ENCODE results near the gene PRG2.
"Not testable (repeated sequence)": the region's sequence is repeated elsewhere in the genome, so short reads cannot be mapped to it uniquely, and the experiment has no call there.

Gene PRG2

GRCh38 chr11:57342702-57343101, 47.7 kb downstream of the PRG2 start:
- no peak for DNase-seq

DNA sequence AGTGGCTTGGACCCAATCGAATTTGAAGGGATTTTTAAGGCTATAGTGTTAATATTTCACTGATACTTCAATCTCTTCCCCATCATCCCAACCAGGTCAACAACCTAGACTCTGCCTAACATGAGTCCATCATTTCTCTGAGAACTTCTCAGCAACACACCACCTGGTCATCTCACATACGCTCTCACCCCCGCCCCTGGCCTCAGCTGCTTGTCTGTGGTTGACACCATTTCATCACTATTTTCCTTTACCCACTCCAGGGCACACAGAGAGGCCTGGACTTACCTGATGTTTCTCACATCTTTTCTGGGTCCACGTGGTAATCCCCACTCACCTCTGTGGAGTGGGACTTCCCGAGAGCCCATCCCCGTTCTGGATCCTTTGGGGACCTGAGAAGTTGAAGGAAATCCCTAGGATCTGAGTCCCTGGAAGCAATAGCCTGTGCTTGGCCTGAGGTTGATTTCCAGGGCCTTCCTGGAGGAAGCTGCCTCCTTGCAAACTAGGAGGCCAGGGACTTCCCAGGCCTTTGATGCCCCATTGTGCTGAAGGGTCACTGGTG, 49.1 kb downstream of the PRG2 start:
- no peak for DNase-seq

GRCh38 chr11:57340039-57340615, 50.3 kb downstream of the PRG2 start:
- no peak for DNase-seq

DNA sequence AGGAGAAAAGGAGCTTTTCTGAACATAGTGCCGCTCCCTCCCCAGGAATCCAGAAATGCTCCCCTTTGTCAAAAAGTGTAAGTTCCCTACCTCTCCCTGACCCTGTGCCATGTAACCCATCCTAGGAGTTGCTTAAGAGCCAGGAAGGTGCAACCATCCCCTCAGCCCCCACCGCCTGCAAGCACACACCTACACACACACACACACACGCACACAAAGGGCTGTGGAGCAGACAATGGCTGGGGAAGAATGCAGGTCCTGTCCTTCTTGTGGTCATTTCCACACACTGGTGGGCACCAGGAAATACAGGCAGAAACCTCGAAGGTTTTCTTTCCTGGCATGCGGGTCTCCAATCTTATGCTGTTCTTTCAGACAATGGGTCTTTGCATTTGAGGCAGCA, 51.1 kb downstream of the PRG2 start:
- no peak for DNase-seq

- peak; percentile 56 for DNase-seq
These were observed 52.3 kb downstream of the PRG2 start, which contains the start of gene P2RX3 for GRCh38 chr11:57338142-57338541. Gene P2RX3, plus strand, starts transcription at chr11:57338352. Its CDS starts 199 bp downstream, at chr11:57338551.

DNA sequence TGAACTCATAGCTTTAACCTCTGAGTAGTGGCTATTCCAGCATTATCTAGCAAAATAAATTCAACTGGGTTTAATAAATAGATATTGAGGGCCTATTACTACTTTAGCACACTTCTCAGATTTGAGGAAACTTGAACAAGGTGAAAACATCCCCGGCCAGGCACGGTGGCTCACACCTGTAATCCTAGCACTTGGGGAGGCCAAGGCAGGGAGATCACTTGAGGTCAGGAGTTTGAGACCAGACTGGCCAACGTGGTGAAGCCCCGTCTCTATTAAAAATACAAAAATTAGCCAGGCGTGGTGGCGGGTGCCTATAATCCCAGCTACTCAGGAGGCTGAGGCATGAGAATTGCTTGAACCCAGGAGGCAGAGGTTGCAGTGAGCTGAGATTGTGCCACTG, 53.6 kb downstream of the PRG2 start:
- DNase-seq: not testable (repeated sequence)

Data from NCI-H1092 treated with DMSO at 0.1 percent for 48 hours (cell line).